ENCODE data around the gene BORCS5.
A peak's percentile ranks its signal among the peaks of the same experiment; 100 is the strongest.

BORCS5 gene

DNA sequence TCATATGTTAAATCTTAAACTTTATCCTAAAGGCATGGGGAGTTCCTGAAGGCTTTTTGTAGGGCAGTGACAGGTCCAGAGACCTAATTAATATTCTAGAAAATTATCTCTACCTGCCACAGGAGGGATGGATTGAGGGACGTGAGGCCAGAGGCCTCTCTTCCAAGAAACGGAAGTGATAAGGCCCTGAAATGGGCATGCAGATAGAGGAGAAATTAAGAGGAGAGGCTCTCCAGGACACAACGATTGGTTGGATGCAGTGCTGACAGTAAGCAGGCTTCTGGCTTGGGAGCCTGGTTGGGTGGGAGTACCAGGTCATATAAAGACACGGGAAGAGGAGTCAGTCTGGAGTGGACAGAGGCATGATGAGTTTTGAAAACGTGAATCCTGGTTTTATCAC lies 3.1 kb upstream of the BORCS5 start:
- no peak for DNase-seq

DNA sequence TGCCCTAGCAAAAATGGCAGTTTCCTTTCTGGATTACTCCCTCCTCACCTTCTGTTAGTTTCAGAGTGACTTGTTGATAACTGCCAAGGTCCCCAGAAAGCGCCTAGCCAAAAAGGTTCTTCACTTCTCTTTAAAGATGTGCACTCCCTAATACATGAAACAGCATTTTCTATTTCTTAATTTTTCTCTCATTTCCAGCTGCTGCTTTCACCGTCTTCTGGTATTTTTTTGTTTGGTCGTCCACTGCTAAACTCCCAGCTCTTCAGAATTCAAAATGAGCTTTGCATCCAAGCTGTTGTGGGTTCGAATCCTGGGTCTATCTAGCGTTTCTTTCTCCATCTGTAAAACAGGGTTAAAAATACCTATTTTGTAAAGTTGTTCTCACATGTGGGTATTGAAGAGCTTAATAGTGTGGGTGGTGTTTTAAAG lies 397 bp upstream of the BORCS5 start:
- DNase-seq, result no peak

DNA sequence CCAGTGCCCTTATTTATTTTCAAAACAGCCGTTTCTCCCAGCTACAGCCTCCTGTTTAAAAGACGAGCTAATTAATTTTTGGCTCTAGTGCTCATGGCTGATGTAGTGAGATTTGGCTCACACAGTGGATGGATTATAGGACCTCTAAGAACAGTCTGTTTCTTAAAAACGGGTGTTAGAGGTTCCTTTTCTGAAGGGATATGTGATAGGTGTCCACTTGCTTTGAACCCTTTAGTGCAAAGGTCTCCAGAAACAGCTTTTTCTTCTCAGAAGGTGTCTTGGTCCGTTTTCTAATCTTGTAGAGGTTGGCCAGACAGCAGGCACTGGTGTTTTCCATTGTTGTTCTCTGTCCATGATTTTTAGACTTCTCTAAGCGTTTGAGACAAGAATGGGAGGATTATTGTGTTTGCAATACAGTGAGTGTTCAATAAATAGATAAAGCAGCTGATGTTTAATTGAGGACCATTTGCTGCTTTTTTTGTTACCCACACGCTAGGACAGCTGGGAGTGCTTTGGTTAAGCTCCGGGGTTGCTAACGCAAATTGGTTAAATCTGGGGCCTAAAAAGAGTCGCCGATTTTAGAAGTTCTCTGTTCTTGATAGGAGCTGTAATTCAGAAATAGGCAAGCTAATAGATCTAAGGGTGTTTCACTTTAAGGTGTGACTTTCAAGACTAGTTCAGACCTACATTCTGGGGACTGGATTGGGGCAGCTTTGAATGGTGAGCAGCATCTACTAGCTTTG lies 1.0 kb downstream of the BORCS5 start:
- peak; percentile 46 for DNase-seq

DNA sequence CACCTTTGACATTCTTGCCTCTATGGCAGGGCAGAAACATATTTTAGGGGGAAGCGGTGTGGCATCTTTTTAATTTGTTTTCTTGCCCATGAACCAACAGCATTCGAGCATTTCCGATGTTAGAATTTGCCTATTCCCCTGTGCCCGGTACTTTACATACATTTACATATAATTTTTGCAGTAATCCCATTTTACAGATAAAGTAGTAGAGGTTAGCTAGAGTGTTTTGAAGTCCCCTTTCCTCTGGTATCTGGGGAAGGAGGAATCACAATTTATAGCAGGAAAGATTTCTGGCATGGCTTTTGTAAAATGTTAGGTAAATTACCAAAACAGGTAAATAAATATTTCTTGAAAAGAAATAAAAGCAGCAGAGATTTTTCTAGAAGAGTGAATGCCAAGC lies 1.6 kb downstream of the BORCS5 start:
- DNase-seq, result no peak

DNA sequence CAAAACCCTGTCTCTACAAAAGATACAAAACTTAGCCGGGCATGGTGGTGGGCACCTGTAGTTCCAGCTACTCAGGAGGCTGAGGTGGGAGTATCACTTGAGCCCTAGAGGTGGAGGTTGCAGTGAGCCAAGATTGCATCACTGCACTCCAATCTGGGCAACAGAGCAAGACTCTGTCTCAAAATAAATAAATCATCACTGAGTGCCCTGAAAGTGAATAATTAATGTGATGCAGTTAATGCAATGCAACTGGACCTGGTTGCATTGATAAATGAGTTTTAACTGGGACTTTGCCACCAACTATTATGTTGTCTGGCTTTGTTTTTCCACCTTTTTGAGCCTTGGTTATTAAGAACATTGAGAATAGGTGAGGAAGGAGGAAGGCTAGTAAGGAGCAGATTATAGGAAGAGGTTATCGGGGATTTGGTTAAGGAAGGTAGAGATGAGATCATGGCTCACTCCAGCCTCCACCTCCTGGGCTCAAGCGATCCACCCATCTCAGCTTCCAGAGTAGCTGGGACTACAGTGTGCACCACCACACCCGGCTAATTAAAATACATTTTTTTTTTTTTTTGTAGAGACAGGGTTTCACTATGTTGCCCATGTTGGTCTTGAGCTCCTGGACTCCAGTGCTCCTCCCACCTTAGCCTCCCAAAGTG lies 8.0 kb downstream of the BORCS5 start:
- no peak for DNase-seq

DNA sequence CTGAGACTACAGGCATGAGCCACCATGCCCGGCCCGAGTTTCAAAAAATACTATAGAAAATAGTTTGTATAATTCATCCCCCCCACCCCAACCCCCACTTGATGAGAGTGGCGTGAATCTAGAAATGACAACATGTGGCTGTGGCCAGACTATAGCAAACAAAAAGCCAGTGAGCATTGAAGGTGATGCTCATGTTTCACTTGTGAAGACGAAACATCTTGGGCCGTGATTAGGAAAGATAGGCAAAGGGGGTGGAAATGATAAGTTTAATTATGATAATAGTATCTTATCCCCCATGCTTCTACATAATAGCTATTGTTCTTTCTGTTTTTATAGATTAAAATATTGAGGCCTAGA lies 8.5 kb downstream of the BORCS5 start:
- DNase-seq, result no peak

DNA sequence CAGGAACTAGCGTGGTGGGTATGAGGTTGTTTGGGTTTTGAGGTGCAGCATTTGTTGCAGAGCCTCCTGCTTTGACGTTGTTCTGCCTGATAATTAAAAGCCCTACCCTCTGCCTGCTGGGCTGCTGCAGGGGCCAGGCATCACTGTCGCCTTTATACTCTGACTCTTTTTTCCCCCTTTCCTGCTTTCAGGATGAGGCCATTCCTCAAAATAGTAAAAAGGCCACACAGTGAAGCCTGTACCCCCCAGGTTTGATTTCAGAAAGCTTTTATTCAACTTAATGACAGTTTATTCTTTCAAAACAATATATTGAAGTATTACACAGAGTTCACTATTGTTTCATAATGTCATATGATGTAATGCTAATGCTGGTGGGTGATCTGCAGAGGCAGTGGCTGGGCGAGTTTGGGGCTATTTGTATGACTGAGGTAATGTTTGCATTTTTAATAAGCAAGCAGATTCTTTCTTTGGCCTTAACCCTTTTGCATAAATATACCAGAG lies 9.1 kb downstream of the BORCS5 start:
- peak; percentile 38 for DNase-seq

DNA sequence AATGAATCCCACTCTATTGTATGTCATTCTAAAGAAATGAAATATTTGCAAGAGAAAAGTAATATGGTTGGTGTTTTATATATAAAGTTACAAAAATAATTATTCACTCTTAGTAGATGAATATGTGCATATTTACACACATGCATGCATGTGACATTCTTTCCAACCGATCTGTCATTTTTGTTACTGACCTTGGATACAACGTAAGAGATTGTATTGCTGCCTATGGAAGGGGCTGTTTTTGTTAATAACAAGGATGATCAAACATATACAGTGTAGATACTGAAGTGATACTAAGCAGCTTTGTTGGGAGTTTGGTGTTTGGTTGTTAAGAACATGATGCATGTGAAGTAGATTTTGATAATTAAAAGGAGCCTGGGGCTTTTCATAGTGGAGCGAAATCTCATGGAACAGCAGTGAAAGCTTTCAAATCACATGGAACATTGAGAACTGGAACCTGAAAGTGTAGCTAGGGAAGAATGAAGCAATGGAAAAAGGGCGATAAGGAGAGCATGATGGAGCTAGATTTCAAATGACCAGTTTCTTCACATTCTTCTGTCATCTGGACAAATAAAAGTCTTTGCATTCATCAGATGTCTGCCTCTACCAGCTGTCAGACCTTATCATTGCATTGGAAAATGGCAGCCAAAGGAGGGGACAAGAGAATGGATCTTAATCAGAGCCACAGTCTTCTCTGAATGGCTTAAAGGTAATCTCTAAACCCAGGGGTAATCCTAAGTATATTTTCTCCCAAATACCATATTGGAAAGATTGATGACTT lies 10.0 kb downstream of the BORCS5 start:
- DNase-seq, result no peak

DNA sequence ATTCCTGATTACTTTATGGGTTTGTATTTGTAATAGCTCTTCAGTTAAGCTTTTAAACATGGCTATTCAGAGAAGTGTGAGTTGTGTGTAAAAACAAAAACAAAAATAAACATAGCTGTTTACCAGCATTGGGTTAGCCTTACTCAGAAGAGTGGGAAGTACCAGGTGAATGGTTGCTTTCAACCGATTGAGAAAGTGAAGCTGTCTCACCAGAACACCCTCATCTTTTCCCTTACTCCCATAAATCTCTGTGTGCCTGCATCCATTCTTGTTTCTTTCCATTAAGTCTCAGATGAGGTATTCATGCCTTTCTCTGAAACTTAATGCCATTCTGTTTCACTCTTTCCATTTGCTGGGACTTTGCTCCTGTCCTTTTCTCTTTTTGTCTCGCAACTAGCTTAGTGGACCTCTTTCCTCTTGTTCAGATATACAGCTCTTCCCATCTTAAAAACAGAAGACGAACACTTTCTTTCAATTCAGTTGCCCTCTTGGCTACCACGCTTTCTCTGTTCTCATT lies 10.7 kb downstream of the BORCS5 start:
- DNase-seq, result no peak

DNA sequence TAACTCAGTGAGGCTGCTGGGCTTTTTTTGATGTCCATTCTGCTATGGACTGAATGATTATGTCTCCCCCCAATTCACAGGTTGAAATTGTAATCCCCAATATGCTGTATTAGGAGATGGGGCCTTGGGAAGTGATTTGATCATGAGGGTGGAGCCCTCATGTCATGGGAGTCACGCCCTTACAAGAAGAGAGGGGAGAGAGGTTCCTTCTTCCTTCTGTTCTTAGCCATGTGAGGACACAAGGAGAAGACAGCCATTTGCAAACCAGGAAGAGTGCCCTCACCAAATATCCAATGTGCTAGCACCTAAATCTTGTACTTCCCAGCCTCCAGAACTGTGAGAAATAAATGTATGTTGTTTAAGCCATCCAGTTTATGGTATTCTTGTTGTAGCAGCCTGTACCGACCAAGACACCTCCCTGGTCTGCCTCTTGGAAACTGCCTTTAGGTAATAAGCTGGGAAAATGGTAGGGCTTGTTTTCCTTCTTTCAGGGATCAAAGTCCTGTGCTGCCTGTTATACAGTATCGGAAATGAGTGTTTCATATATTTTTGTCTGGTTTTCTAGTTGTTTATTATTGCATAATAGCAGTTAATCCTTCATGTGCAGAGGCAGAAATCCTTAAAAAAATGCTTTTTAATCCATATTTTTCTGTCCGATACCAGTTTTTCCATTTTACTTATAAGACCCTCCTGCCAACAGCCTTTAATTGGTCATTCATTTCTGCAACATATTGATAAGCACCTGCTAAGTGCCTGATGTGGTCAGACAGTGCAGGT lies 16.3 kb downstream of the BORCS5 start:
- no peak for DNase-seq

DNA sequence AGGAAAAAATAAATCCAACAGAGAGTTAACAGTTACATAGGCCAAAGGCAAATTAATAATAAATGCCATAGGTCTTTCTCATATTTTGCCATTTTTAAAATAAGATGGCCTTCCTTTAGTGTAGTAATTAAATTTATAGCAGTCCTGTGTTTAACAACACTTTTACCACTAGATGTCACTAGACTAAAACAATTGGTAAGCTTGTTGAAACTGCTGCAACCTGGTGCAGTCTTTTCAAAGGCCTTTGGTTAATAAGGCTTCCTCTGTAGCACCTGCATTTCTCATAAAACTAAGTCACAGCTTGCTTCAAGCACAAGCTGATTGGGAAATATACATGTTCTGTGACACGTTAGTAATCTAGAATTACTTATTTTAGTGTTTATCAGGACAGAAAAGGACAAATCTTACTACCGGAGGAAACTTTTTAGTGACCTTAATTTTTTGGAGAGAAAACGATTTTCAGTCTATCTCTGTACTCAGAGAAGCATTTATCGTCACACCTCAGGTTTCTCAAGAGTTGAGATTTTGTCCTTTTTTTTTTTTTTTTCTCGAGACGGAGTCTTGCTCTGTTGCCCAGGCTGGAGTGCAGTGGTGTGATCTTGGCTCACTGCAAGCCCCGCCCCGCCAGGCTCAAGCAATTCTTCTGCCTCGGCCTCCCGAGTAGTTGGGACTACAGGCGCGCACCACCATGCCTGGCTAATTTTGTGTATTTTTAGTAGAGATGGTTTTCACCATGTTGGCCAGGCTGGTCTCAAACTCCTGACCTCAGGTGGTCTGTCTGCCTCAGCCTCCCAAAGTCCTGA lies 20.0 kb downstream of the BORCS5 start:
- peak; percentile 78 for DNase-seq

DNA sequence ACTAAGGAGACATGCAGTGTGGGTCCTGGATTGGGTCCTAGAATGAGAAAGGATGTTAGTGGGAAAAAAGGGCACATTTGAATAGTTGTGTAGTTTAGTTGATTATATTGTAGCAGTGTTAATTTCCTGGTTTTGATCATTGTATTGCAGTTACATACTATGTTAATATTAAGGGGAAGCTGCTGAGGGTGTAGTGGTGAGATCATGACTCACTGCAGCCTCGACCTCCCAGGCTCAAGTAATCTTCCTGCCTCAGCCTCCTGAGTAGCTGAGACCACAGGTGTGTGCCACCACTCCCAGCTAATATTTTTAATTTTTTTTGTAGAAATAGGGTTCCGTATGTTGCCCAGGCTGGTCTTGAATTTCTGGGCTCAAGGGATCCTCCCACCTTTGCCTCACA lies 21.7 kb downstream of the BORCS5 start:
- DNase-seq, result no peak

DNA sequence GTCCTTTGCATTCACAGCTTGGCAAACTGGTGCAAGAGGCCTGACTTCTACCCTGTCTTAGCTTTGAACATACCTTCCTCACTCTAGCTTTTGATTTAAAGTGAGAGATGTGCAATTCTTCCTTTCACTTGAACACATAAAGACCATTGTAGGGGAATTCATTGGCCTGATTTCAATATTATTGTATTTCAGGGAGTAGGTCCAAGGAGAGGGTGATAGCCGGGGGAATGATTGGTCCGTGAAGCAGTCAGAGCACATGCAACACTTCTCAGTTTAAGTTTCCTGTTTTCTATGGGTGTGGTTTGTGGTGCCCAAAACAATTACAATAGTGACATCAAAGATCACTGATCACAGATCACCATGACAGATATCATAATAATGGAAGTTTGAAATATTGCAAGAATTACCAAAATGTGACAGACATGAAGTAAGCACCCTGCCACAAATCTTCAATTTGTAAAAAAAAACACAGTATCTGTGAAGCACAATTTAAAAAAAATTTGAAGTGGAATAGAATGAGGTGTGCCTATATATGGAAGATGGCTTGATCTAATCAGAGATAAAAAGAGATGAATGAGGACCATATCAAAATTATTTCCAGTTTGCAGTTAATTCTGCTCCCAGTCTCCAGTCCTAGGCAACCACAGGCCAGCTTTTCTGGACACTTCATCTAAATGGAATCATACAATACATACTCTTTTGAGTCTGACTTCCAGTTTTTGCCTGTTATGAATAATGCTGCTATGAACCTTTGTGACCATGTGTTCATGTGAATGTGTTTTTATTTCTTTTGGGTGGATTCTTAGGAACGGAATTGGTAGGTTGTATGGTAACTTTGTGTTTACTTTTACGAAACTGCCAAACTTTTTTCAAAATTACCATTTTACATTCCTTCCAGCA lies 23.2 kb downstream of the BORCS5 start:
- no peak for DNase-seq

DNA sequence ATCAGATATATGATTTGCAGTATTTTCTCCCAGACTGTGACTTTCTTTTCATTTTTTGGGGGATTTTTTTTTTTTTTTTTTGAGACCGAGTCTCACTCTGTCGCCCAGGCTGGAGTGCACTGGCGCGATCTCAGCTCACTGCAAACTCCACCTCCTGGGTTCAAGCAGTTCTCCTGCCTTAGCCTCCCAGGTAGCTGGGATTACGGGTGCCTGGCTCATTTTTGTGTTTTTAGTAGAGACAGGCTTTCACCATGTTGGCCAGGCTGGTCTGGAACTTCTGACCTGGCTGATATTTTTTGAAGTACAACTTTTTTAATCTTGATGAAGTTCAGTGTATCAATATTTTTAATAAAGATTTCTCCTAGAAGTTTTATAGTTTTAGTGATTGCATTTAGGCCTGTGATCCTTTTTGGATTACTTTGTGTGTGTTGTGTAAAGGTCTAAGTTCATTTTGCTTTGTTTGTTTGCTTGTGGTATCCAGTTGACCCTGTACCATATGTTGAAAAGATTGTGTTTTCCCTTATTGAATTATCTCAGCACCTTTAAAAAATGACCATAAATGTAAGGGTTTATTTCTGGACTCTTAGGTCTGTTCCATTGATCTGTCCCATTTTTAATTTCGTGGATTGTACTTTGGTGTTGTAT lies 24.2 kb downstream of the BORCS5 start:
- DNase-seq, result no peak

DNA sequence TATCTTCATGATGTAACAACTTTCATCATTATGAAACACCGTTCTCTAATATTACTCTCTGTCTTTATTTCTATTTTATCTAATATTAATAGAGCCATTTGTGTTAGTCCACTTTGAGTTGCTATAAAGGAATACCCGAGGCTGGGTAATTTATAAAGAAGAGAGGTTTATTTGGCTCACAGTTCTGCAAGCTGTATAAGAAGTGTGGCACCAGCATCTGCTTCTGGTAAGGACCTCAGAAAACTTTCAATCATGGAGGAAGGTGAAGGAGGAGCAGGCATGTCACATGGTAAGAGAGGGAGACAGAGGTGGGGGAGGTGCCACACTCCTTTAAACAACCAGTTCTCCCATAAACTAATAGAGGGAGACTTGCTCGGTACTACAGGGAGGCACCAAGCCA lies 25.1 kb downstream of the BORCS5 start:
- no peak for DNase-seq

DNA sequence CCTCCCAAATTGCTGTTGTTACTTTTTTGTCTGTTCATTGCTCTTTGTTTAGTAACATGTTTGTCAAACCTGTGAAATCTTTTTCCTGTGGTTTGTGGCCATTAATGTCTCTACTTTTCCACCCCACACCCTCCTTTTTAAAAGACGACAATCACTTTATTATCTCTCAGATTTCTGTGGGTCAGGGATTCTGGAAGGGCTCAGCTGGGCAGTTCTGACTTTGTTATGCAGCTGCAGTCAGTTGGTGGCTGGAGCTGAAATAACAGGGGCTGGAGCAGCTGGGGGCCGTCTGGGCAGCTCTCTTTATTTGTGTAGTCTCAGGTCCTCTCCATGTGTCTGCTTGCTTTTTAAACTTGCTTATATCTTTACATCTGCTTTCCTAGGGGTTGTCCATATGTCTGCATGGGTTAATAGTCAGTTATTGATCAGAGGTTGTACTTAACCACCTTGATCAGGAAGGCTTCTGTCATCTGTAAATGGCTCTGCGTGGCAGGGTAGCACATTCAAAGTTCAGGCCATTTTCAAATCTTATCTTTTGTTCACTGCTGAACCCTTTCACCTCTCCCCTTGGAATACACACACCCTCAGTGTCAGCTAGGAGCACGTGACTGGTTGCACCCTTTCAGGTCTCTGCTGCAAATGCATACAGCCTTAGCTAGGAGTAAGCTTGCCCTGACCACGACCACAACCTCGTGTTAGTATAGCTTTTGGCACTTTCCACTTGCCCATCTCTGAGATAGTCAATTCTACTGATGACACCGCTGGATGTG lies 27.9 kb downstream of the BORCS5 start:
- DNase-seq, result no peak

DNA sequence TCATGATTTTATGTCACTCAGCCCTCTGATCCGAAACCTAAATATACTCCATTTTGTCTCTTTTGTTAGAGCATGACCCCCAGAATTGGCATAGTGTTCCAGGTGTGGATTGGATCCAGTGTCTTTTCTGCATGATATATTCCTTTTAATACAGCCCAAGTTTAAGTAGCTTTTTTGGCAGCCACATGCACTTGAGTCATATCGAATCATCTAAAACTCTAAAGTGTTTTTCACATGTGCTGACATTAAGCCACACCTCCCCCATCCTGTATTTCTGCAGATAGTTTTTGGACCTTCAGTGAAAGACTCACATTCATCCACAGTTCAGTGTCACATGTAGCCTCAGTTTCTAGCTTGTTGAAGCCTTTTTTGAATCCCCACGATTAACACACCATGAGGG lies 30.6 kb downstream of the BORCS5 start:
- DNase-seq, result no peak

DNA sequence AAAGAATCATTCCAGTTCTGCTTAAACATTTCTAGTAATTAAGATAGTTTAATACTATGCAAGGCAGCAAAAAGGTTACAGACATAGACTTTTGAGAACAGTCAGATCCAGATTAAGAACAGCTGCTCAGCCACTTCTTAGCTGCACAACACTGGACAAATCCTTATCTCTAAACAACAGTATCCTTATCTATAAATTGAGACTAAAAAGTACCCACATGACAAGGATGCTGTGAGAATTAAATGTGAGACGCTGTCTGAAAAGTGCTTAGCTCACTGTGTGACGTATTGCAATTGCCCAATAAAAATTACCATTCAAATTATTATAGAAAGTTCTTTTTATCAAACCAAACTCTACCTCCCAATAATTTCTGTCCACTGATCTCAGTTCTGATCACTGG lies 35.5 kb downstream of the BORCS5 start:
- DNase-seq, result no peak

DNA sequence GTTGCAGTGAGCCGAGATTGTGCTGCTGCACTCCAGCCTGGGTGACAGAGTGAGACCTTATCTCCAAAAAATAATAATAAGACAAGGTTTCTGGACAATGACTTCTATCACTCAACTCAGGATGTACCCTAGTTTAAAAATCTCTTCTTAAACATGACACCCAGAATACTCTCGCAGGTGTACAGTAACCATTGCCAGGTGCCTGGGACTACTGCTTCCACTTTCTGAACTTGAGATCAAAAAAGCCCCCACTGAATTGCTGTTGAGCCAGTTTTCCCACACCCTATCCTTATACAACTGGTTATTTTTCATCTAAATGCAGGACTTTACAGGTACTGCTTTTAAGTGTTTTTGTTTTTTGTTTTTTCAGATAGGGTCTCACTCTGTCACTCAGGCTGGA lies 36.3 kb downstream of the BORCS5 start:
- DNase-seq, result no peak

DNA sequence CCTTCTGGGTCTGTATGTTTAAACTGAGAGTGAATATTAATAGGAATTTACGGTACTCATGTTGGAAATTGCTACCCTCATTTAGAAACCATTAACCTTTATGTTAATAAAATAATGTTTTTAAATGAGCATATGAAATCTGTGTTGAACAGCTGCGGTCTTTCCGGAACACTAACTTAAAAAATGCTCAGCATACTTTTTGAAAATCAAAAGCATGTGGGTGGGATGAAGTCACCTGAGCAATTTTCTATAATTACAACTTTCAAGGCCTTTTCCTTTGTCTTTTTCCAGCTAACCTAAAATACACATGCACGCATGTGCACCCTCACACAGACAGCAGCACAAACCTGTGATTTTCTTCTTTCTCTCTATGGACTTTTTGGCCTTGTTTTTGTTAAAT lies 39.8 kb downstream of the BORCS5 start:
- DNase-seq, result peak; percentile 30

Data from NCI-H1417 treated with DMSO at 0.1 percent for 48 hours (cell line).